ENCODE data around the gene SEMG2. TPM values are rescaled to one million over a fixed set of nuclear protein-coding genes. Genes with fewer than 3 reads are reported as not detected.

Gene SEMG2
- polyA plus RNA-seq, 1 of the 3 experiments (the other 2 are of a cell fraction): not detected

DNA sequence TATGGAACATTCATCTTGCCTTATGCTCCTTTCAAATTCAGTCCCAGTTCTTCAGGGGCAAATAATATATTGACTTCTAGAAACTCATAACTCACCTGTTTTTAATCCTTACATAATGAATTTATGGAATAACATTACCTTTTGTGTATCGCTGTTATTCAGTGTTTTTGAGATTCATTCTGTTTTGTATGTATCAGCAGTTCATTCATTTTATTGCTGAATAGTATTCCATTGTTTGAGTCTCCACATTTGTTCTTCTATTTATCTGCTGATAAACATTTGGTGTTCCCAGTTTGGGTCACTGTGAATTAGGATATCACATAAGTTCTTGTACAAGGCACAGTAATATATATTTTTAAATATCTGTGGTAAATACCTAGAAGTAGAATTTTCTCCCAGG, 5.1 kb downstream of the SEMG2 start:
- ChIA-PET CTCF (interaction anchor here (1.0 kb wide), 1 partner anchor 66 kb away, joined by 4 read pairs; no protein-coding TSS in a partner anchor), POLR2A (no interaction called here)
- Histone ChIP-seq H3F3A (replicated peaks; ENCODE audit: insufficient read depth) (no peaks in the 10 kb centered on the region), H4K20me1 (ENCODE audit: insufficient read depth) (no peaks in the 10 kb centered on the region), H3K4me2 (no peak overlapping the region), H3K9me2 (no peaks in the 10 kb centered on the region), H3K9me3 (no peaks in the 10 kb centered on the region), H3K79me2 (ENCODE audit: insufficient read depth) (no peaks in the 10 kb centered on the region), H3K27ac (ENCODE audit: low read depth in 2 of 2, low read length in 1 of 2) (no peak overlapping the region), H3K36me3 (replicated peaks in 1 of 2; ENCODE audit: control insufficient read depth in 1 of 2, insufficient read depth in 2 of 2, low read length in 1 of 2) (no peaks in the 10 kb centered on the region), H3K9ac (no peak overlapping the region), H3K27me3 (ENCODE audit: insufficient read depth) (peaks cover 17% of the 10 kb centered on the region; the same call in 1 of the 2 replicates), H3K4me3 (ENCODE audit: low read depth in 2 of 2, low read length in 1 of 2) (no peak overlapping the region), H2AFZ (ENCODE audit: low read depth) (no peak overlapping the region), H3K4me1 (ENCODE audit: control insufficient read depth in 1 of 2, insufficient read depth in 2 of 2, low read depth in 1 of 2, low read length in 1 of 2) (no peaks in the 10 kb centered on the region)
- WGBS (ENCODE audit: low lambda C conversion rate): 9% methylated on average over 1 of the region's 1 CpG
- TF ChIP-seq, protein P1, sequence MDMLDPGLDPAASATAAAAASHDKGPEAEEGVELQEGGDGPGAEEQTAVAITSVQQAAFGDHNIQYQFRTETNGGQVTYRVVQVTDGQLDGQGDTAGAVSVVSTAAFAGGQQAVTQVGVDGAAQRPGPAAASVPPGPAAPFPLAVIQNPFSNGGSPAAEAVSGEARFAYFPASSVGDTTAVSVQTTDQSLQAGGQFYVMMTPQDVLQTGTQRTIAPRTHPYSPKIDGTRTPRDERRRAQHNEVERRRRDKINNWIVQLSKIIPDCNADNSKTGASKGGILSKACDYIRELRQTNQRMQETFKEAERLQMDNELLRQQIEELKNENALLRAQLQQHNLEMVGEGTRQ (IDR thresholded peaks at IDR 0.05; ENCODE audit: borderline replicate concordance, low read depth, low read length): no peak
- no peak for TF ChIP-seq POLR2AphosphoS5 (IDR thresholded peaks at IDR 0.05; ENCODE audit: low read depth, low read length)
- no peak for TF ChIP-seq NFIC (IDR thresholded peaks at IDR 0.05; ENCODE audit: borderline replicate concordance)
- TF ChIP-seq, protein P2, sequence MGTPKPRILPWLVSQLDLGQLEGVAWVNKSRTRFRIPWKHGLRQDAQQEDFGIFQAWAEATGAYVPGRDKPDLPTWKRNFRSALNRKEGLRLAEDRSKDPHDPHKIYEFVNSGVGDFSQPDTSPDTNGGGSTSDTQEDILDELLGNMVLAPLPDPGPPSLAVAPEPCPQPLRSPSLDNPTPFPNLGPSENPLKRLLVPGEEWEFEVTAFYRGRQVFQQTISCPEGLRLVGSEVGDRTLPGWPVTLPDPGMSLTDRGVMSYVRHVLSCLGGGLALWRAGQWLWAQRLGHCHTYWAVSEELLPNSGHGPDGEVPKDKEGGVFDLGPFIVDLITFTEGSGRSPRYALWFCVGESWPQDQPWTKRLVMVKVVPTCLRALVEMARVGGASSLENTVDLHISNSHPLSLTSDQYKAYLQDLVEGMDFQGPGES (IDR thresholded peaks at IDR 0.05; ENCODE audit: low read depth, low read length): no peak
- TF ChIP-seq EZH2phosphoT487 (IDR thresholded peaks at IDR 0.05; ENCODE audit: borderline replicate concordance, low read depth): no peak
- no peak for TF ChIP-seq TAF1 (IDR thresholded peaks at IDR 0.05; ENCODE audit: borderline replicate concordance, low read depth, low read length)
- TF ChIP-seq MEF2A (IDR thresholded peaks at IDR 0.05; ENCODE audit: borderline replicate concordance, low read depth): no peak
- TF ChIP-seq, protein P3, sequence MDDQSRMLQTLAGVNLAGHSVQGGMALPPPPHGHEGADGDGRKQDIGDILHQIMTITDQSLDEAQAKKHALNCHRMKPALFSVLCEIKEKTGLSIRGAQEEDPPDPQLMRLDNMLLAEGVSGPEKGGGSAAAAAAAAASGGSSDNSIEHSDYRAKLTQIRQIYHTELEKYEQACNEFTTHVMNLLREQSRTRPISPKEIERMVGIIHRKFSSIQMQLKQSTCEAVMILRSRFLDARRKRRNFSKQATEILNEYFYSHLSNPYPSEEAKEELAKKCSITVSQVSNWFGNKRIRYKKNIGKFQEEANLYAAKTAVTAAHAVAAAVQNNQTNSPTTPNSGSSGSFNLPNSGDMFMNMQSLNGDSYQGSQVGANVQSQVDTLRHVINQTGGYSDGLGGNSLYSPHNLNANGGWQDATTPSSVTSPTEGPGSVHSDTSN (IDR thresholded peaks at IDR 0.05): no peak
- TF ChIP-seq MXI1 (IDR thresholded peaks at IDR 0.05; ENCODE audit: low read depth, low read length): no peak
- TF ChIP-seq GABPA (IDR thresholded peaks at IDR 0.05; ENCODE audit: low read depth): no peak
- no peak for TF ChIP-seq REST (IDR thresholded peaks at IDR 0.05; ENCODE audit: low read depth, low read length)
- TF ChIP-seq CTCF (IDR thresholded peaks at IDR 0.05): no peak
- TF ChIP-seq FOSL2 (IDR thresholded peaks at IDR 0.05; ENCODE audit: borderline replicate concordance, low read depth): no peak
- no peak for DNase-seq
